Neural crest cell (in vitro differentiated cells): ENCODE data around the gene KSR2. TPM values are rescaled to one million over a fixed set of nuclear protein-coding genes. Genes with fewer than 3 reads are reported as not detected.

Experiments
- DNase-seq: peaks from one replicate; pipeline ENCODE4 v3.0.0; 2021; ENCODE audit warnings: low read depth, mixed read lengths, low spot score
- H3K27ac Mint-ChIP-seq: one replicate; pipeline ENCODE4 v1.8.0; 2021; ENCODE audit warnings: mild to moderate bottlenecking, mixed read lengths; ENCODE audit not compliant: unreplicated experiment
- H3K27me3 Mint-ChIP-seq: 2 replicates; pipeline ENCODE4 v1.8.0; 2021; ENCODE audit warnings: low read depth, mild to moderate bottlenecking, mixed read lengths
- H3K36me3 Mint-ChIP-seq: 2 replicates; pipeline ENCODE4 v1.8.0; 2021; ENCODE audit warnings: low read depth, mild to moderate bottlenecking, mixed read lengths
- H3K4me1 Mint-ChIP-seq: 2 replicates; pipeline ENCODE4 v1.8.0; 2021; ENCODE audit warnings: mixed read lengths
- H3K4me3 Mint-ChIP-seq: one replicate; pipeline ENCODE4 v1.8.0; 2021; ENCODE audit warnings: mild to moderate bottlenecking, mixed read lengths
- H3K9me3 Mint-ChIP-seq: 2 replicates; pipeline ENCODE4 v1.8.0; 2021; ENCODE audit warnings: mixed read lengths
- CTCF ChIP-seq: fragments of 200-600 bp; sonication (generic); conservative IDR thresholded peaks from 2 replicates; pipeline ENCODE4 v1.5.0; 2021; ENCODE audit warnings: antibody characterized with exemption, mild to moderate bottlenecking
- total RNA-seq: library from RNA; stranded (reverse); gene quantifications from 2 replicates; pipeline ENCODE4 v1.2.1, GENCODE V29; 2021

KSR2 gene
- total RNA-seq, 1 donor from 2014 or later = 0.33 TPM

GRCh38 chr12:117476341-117476740 lies 492.4 kb downstream of the KSR2 start:
- no peak overlapping the region for H3K27ac Mint-ChIP-seq
- H3K4me3 Mint-ChIP-seq = no peak overlapping the region
- H3K4me1 Mint-ChIP-seq = no peaks in the 10 kb centered on the region
- H3K27me3 Mint-ChIP-seq = peaks cover 18% of the 10 kb centered on the region
- no peaks in the 10 kb centered on the region for H3K36me3 Mint-ChIP-seq
- no peak for DNase-seq
- no peak for TF ChIP-seq CTCF
- H3K9me3 Mint-ChIP-seq = peaks cover under 1% of the 10 kb centered on the region

- Mint-ChIP-seq H3K27me3 (peaks cover 14% of the 10 kb centered on the region), H3K4me1 (no peaks in the 10 kb centered on the region), H3K4me3 (no peak overlapping the region), H3K9me3 (peaks cover 4% of the 10 kb centered on the region), H3K27ac (no peak overlapping the region), H3K36me3 (peaks cover 3% of the 10 kb centered on the region)
- DNase-seq = no peak
- TF ChIP-seq CTCF = no peak
Observed at GRCh38 chr12:117473856-117474255, 494.9 kb downstream of the KSR2 start.

GRCh38 chr12:117472983-117473382 lies 495.8 kb downstream of the KSR2 start:
- peak; percentile 63 for TF ChIP-seq CTCF
- Mint-ChIP-seq H3K4me1 (peaks cover 2% of the 10 kb centered on the region), H3K27ac (no peak overlapping the region), H3K27me3 (peaks cover 14% of the 10 kb centered on the region), H3K9me3 (peaks cover 4% of the 10 kb centered on the region), H3K4me3 (no peak overlapping the region), H3K36me3 (peaks cover 3% of the 10 kb centered on the region)
- DNase-seq = peak; percentile 63

- peaks cover 4% of the 10 kb centered on the region for H3K9me3 Mint-ChIP-seq
- H3K27ac Mint-ChIP-seq = no peak overlapping the region
- H3K36me3 Mint-ChIP-seq = peaks cover 3% of the 10 kb centered on the region
- DNase-seq = no peak
- no peak overlapping the region for H3K4me3 Mint-ChIP-seq
- peak; percentile 59 for TF ChIP-seq CTCF
- peaks cover 9% of the 10 kb centered on the region for H3K4me1 Mint-ChIP-seq
- peaks cover 8% of the 10 kb centered on the region for H3K27me3 Mint-ChIP-seq
Observed at GRCh38 chr12:117470804-117471203, 498.0 kb downstream of the KSR2 start.

GRCh38 chr12:117469883-117470483 lies 498.8 kb downstream of the KSR2 start:
- Mint-ChIP-seq H3K4me1 (peaks cover 9% of the 10 kb centered on the region), H3K36me3 (peaks cover 3% of the 10 kb centered on the region), H3K4me3 (no peak overlapping the region), H3K27me3 (peaks cover 8% of the 10 kb centered on the region), H3K27ac (no peak overlapping the region), H3K9me3 (peaks cover 4% of the 10 kb centered on the region)
- no peak for DNase-seq
- no peak for TF ChIP-seq CTCF
